Activated B cell treated with CpG ODN at 0.5 μM for 24 hours (primary cell): ENCODE measurements around the gene CRY1. TPM values are rescaled to one million over a fixed set of nuclear protein-coding genes. Genes with fewer than 3 reads are reported as not detected.
"Not testable (repeated sequence)": the region's sequence is repeated elsewhere in the genome, so short reads cannot be mapped to it uniquely, and the experiment has no call there.

Experiments used
- ATAC-seq: fragments of 200-7000 bp; cut with Tn5 transposase; one replicate; pipeline ENCODE4 v1.10.0; 2021; ENCODE audit warnings: low read depth, mild to moderate bottlenecking, moderate library complexity
- CTCF ChIA-PET: fragments of 350-600 bp; sonication (Branson Sonifier 250); formaldehyde crosslinking; loops from one replicate; lab custom pipeline; 2021; ENCODE audit warnings: antibody characterized with exemption; lab: Charles Lee
- POLR2A ChIA-PET: fragments of 350-600 bp; sonication (Branson Sonifier 250); formaldehyde crosslinking; loops from one replicate; lab custom pipeline; 2021; ENCODE audit warnings: antibody characterized with exemption; lab: Charles Lee
- DNase-seq: peaks from one replicate; pipeline ENCODE4 v3.0.0; 2022
- H3K27ac Mint-ChIP-seq: one replicate; pipeline ENCODE4 v1.8.0; 2020; ENCODE audit warnings: mixed read lengths
- H3K27me3 Mint-ChIP-seq: one replicate; pipeline ENCODE4 v1.8.0; 2021; ENCODE audit warnings: mixed read lengths
- H3K36me3 Mint-ChIP-seq: one replicate; pipeline ENCODE4 v1.8.0; 2021; ENCODE audit warnings: low read depth, mixed read lengths
- H3K4me1 Mint-ChIP-seq: one replicate; pipeline ENCODE4 v1.8.0; 2021; ENCODE audit warnings: mixed read lengths
- H3K4me3 Mint-ChIP-seq: one replicate; pipeline ENCODE4 v1.8.0; 2020; ENCODE audit warnings: mild to moderate bottlenecking, mixed read lengths
- H3K9me3 Mint-ChIP-seq: one replicate; pipeline ENCODE4 v1.8.0; 2020; ENCODE audit warnings: mixed read lengths
- intact Hi-C: fragments of 100-400 bp; cut with micrococcal nuclease; formaldehyde crosslinking; loops from one replicate; pipeline ENCODE4 v1.15.1; 2024
- total RNA-seq: library from RNA; stranded (reverse); gene quantifications from 2 replicates; pipeline ENCODE4 v1.2.3, GENCODE V29; 2022
- TF ChIP-seq, protein P1 (sequence below): fragments of 200-600 bp; IDR thresholded peaks from one replicate; pipeline ENCODE4 v1.8.0; 2022; ENCODE audit warnings: antibody characterized with exemption, mild to moderate bottlenecking

The CRY1 gene
- total RNA-seq, 1 donor from 2014 or later = 7.1 TPM

DNA sequence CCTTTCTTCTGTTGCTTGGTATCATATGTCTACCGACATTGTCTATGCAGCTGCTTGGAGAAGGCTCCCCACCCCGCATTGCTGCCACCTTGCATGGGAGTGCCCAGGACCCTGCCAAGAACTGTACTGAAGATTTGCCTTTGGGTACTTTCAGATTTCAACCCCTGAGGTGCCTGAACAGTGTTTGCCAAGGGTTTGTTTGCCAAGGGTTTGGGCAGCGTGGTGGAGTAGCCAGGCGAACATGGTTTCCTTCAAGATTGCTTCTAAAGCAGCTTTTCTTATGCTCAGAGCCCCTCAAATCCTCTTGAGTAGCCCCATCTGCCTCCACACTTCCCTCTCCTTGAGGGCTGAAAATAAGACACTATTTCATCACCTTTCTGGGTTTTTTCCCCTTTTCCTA lies 25.3 kb upstream of the CRY1 start:
- CTCF ChIA-PET = no interaction called here
- Mint-ChIP-seq H3K4me3 (no peak overlapping the region), H3K36me3 (no peaks in the 10 kb centered on the region), H3K27me3 (peaks cover 12% of the 10 kb centered on the region), H3K4me1 (peaks cover 8% of the 10 kb centered on the region), H3K9me3 (no peaks in the 10 kb centered on the region), H3K27ac (no peak overlapping the region)
- POLR2A ChIA-PET = no interaction called here
- intact Hi-C loops = no loop called here
- ATAC-seq (no peak), DNase-seq (no peak)
- TF ChIP-seq, protein P1, sequence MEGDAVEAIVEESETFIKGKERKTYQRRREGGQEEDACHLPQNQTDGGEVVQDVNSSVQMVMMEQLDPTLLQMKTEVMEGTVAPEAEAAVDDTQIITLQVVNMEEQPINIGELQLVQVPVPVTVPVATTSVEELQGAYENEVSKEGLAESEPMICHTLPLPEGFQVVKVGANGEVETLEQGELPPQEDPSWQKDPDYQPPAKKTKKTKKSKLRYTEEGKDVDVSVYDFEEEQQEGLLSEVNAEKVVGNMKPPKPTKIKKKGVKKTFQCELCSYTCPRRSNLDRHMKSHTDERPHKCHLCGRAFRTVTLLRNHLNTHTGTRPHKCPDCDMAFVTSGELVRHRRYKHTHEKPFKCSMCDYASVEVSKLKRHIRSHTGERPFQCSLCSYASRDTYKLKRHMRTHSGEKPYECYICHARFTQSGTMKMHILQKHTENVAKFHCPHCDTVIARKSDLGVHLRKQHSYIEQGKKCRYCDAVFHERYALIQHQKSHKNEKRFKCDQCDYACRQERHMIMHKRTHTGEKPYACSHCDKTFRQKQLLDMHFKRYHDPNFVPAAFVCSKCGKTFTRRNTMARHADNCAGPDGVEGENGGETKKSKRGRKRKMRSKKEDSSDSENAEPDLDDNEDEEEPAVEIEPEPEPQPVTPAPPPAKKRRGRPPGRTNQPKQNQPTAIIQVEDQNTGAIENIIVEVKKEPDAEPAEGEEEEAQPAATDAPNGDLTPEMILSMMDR = no peak

DNA sequence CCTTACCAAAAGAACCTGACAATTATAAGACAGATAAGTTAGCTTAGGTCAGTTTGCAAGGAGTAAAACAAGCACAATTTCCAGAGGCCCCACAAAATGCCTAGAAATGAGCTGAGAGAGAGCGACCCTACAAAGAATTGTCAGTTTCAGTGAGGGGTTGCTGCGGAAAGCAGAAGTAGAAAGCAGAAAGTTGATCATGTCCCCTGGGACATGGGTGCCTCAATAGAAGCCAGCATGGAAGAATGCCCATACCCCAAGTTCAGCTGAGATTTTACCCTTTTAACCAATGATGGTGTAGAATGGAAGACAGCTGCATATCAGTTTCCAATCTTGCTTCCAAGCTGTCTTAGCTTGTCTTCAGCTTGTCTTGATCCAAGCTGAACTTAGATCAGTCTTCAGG lies 21.8 kb upstream of the CRY1 start:
- ATAC-seq = peak; percentile 52
- Mint-ChIP-seq H3K4me3 (no peak overlapping the region), H3K27ac (no peak overlapping the region), H3K4me1 (peaks cover 8% of the 10 kb centered on the region), H3K36me3 (no peaks in the 10 kb centered on the region), H3K9me3 (no peaks in the 10 kb centered on the region), H3K27me3 (peaks cover 11% of the 10 kb centered on the region)
- TF ChIP-seq, protein P1 = no peak
- CTCF ChIA-PET = interaction anchor here (1.1 kb wide), 1 partner anchor 16 kb away, joined by 3 read pairs; no protein-coding TSS in a partner anchor
- intact Hi-C loops = no loop called here
- POLR2A ChIA-PET = no interaction called here
- DNase-seq = no peak

DNA sequence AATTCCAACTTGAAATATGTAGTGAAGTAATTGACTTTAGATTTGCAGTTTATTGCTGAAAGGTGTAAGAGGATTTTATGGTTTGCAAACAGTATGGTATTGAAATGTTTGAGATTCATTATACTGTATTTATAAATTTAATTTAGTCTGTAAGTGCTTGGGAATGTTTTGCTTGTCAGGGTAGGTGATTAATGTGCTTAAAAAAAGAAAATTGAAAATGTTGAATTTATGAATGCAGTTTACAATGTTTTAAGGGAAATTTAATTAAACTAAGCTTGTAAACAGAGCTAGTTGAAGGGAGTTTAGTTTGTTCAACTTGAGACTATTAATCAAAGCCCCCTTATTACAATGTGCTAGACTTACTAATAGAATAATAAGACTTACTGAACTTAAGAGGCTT lies 18.0 kb upstream of the CRY1 start:
- no peak overlapping the region for H3K27ac Mint-ChIP-seq
- H3K4me3 Mint-ChIP-seq = no peak overlapping the region
- TF ChIP-seq, protein P1 = no peak
- H3K27me3 Mint-ChIP-seq = peaks cover 21% of the 10 kb centered on the region
- no peaks in the 10 kb centered on the region for H3K9me3 Mint-ChIP-seq
- H3K36me3 Mint-ChIP-seq = no peaks in the 10 kb centered on the region
- ATAC-seq = no peak
- intact Hi-C loops = no loop called here
- DNase-seq = no peak
- ChIA-PET POLR2A (no interaction called here), CTCF (interaction anchor here (1.4 to 1.6 kb wide), 2 partner anchors 9 to 20 kb away, joined by 3 to 6 read pairs; no protein-coding TSS in a partner anchor)
- peaks cover 10% of the 10 kb centered on the region for H3K4me1 Mint-ChIP-seq

DNA sequence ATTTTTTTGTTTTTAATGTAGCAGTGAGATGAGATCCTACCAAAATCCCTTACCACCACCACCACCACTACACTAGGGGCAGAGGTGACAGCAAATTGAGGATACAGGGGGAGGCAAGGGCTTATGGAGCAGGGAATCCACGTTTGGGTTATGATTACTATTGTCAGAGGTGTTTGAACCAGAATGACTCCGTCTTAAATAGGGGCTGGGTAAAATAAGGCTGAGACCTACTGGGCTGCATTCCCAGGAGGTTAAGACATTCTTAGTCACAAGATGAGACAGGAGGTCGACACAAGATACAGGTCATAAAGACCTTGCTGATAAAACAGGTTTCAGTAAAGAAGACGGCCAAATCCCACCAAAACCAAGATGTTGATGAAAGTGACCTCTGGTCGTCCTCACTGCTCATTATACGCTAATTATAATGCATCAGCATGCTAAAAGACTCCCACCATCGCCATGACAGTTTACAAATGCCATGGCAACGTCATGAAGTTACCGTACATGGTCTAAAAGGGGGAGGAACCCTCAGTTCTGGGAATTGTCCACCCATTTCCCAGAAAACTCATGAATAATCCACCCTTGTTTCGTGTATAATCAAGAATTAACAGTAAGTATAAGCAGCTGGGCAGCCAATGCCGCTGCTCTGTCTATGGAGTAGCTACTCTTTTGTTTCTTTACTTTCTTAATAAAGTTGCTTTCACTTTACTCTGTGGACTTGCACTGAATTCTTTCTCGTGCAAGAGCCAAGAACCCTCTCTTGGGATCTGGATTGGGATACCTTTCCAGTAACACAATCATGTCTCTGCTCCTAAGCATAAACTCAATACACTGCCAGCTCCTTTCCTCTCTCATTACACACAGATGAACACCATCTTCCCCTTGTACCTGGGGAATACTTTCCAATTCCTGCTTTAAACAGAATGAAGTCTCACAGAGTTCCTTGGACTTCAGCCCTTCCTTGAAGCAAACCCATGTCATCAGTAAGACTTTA lies 16.7 kb upstream of the CRY1 start:
- peaks cover 4% of the 10 kb centered on the region for H3K4me1 Mint-ChIP-seq
- intact Hi-C loops = no loop called here
- peaks cover 30% of the 10 kb centered on the region for H3K27me3 Mint-ChIP-seq
- H3K9me3 Mint-ChIP-seq = no peaks in the 10 kb centered on the region
- H3K27ac Mint-ChIP-seq = no peak overlapping the region
- H3K36me3 Mint-ChIP-seq = no peaks in the 10 kb centered on the region
- no peak overlapping the region for H3K4me3 Mint-ChIP-seq
- POLR2A ChIA-PET = no interaction called here
- ATAC-seq (no peak), DNase-seq (no peak)
- CTCF ChIA-PET = no interaction called here
- TF ChIP-seq, protein P1 = no peak

DNA sequence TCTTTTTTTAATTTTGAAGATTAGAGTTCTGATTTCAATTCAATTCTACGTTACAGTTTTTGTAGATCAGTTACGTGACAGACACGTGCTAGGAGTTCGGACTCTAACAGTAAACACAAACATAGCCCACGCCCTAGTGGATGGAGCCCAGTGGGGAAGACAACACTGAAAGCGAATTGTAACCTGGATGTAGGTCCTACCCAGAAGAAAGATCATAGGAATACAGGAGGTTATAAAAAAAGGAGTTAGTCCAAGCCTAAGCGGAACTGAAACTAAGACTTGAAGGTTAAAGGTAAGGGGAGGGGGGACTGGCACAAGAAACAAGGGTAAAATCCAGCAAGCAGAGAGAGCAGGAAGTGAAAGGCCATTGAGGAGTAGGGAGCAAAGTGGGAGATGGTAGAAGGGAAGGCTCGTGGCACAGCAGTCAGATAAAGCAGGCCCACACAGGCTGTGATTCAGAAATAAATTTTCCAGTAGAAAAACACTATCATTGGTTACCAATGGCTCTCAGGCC lies 15.7 kb upstream of the CRY1 start:
- H3K4me1 Mint-ChIP-seq = peaks cover 2% of the 10 kb centered on the region
- CTCF ChIA-PET = no interaction called here
- intact Hi-C loops = no loop called here
- H3K27me3 Mint-ChIP-seq = peaks cover 30% of the 10 kb centered on the region
- TF ChIP-seq, protein P1 = no peak
- DNase-seq (no peak), ATAC-seq (no peak)
- H3K27ac Mint-ChIP-seq = no peak overlapping the region
- H3K9me3 Mint-ChIP-seq = no peaks in the 10 kb centered on the region
- POLR2A ChIA-PET = no interaction called here
- no peaks in the 10 kb centered on the region for H3K36me3 Mint-ChIP-seq
- H3K4me3 Mint-ChIP-seq = no peak overlapping the region

DNA sequence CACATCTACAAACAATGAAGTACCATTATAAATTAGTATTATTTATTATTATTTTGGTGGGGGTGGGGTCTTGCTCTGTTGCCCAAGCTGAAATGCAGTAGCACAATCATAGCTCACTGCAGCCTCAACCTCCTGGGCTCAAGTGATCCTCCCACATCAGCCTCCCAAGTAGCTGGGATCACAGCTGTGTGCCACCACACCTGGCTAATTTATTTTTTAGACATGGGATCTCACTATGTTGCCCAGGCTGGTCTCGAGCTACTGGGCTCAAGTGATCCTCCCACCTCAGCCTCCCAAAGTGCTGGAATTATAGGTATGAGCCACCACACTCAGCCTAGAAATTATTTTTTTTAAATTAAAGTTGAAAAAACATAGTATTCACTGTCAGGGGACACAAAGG lies 15.0 kb upstream of the CRY1 start:
- H3K4me3 Mint-ChIP-seq, H3K27ac Mint-ChIP-seq, H3K4me1 Mint-ChIP-seq, intact Hi-C loops, H3K9me3 Mint-ChIP-seq, ATAC-seq, POLR2A ChIA-PET, DNase-seq, H3K36me3 Mint-ChIP-seq, CTCF ChIA-PET: not testable (repeated sequence)
- H3K27me3 Mint-ChIP-seq = peaks cover 28% of the 10 kb centered on the region
